SH-SY5Y (cell line): ENCODE data around the gene NR5A2.

Source experiments
- GATA2 ChIP-seq: IDR thresholded peaks from 2 replicates; pipeline ENCODE4 v1.6.1; 2011; ENCODE audit warnings: mild to moderate bottlenecking, low read depth, low read length
- GATA3 ChIP-seq: IDR thresholded peaks from 2 replicates; pipeline ENCODE4 v1.6.1; 2011; ENCODE audit warnings: low read depth, mild to moderate bottlenecking, low read length, moderate library complexity

GRCh38 chr1:200198236-200198635, 170.7 kb downstream of the NR5A2 start:
- TF ChIP-seq GATA3 (no peak), GATA2 (no peak)
